GM23338 (cell line): ENCODE results near the gene METTL5. TPM values are rescaled to one million over a fixed set of nuclear protein-coding genes. Genes with fewer than 3 reads are reported as not detected.

ENCODE experiments used
- ATAC-seq: fragments of 200-7000 bp; cut with Tn5 transposase; 3 replicates; pipeline ENCODE4 v1.9.1; 2020
- DNase-seq: peaks from one replicate; pipeline ENCODE4 v3.0.0-alpha.2; 2015; ENCODE audit warnings: low spot score
- H2AFZ ChIP-seq: fragments of 200-600 bp; sonication (generic); 2 replicates; pipeline ENCODE4 v1.8.0; 2016; ENCODE audit warnings: antibody characterized with exemption, mild to moderate bottlenecking, moderate library complexity
- H3F3A ChIP-seq: fragments of 200-600 bp; sonication (generic); replicated peaks from 2 replicates; pipeline ENCODE4 v1.8.0; 2017; ENCODE audit warnings: antibody characterized with exemption, mixed run types, low read depth
- H3K27ac ChIP-seq: fragments of 200-600 bp; sonication (generic); 2 replicates; pipeline ENCODE4 v1.6.1; 2016; ENCODE audit warnings: low read depth
- H3K27me3 ChIP-seq: fragments of 200-600 bp; sonication (generic); 2 replicates; pipeline ENCODE4 v1.8.0; 2016; ENCODE audit warnings: mild to moderate bottlenecking, mixed run types, moderate library complexity; ENCODE audit not compliant: insufficient read depth
- H3K36me3 ChIP-seq: fragments of 200-600 bp; sonication (generic); 2 replicates; pipeline ENCODE4 v1.8.0; 2016; ENCODE audit warnings: mild to moderate bottlenecking; ENCODE audit not compliant: insufficient read depth
- H3K4me1 ChIP-seq: fragments of 200-600 bp; sonication (generic); 2 replicates; pipeline ENCODE4 v1.8.0; 2016; ENCODE audit warnings: mild to moderate bottlenecking, moderate library complexity; ENCODE audit not compliant: insufficient read depth
- H3K4me2 ChIP-seq: fragments of 200-600 bp; sonication (generic); 2 replicates; pipeline ENCODE4 v1.7.1; 2017; ENCODE audit warnings: mixed run types
- H3K4me3 ChIP-seq: fragments of 200-600 bp; sonication (generic); 2 replicates; pipeline ENCODE4 v1.6.1; 2016; ENCODE audit warnings: mixed run types
- H3K79me2 ChIP-seq: fragments of 200-600 bp; sonication (generic); replicated peaks from 2 replicates; pipeline ENCODE4 v1.8.0; 2017; ENCODE audit warnings: mild to moderate bottlenecking; ENCODE audit not compliant: insufficient read depth
- H3K9me2 ChIP-seq: fragments of 200-600 bp; sonication (generic); 2 replicates; pipeline ENCODE4 v1.8.0; 2017; ENCODE audit not compliant: insufficient read depth
- H4K20me1 ChIP-seq: fragments of 200-600 bp; sonication (generic); replicated peaks from 2 replicates; pipeline ENCODE4 v1.8.0; 2017; ENCODE audit warnings: mild to moderate bottlenecking; ENCODE audit not compliant: insufficient read depth
- H3K27ac Mint-ChIP-seq: 2 replicates; pipeline ENCODE4 v1.8.0; 2020; ENCODE audit warnings: inconsistent platforms, mild to moderate bottlenecking, moderate library complexity, mixed read lengths
- H3K27me3 Mint-ChIP-seq: 3 replicates; pipeline ENCODE4 v1.8.0; 2022; ENCODE audit warnings: low read depth, mild to moderate bottlenecking, moderate library complexity, mixed read lengths, inconsistent platforms; ENCODE audit not compliant: insufficient read depth, poor library complexity
- H3K36me3 Mint-ChIP-seq: 3 replicates; pipeline ENCODE4 v1.8.0; 2021; ENCODE audit warnings: low read depth, mild to moderate bottlenecking, inconsistent platforms, moderate library complexity, mixed read lengths
- H3K4me1 Mint-ChIP-seq: 3 replicates; pipeline ENCODE4 v1.8.0; 2020; ENCODE audit warnings: mild to moderate bottlenecking, inconsistent platforms, mixed read lengths
- H3K4me3 Mint-ChIP-seq: 3 replicates; pipeline ENCODE4 v1.8.0; 2021; ENCODE audit warnings: moderate library complexity, mild to moderate bottlenecking, inconsistent platforms, mixed read lengths
- H3K9me3 Mint-ChIP-seq: 3 replicates; pipeline ENCODE4 v1.8.0; 2020; ENCODE audit warnings: moderate library complexity, mild to moderate bottlenecking, inconsistent platforms, mixed read lengths
- CREB1 ChIP-seq: fragments of 250-450 bp; sonication (Bioruptor Pico); IDR thresholded peaks from 2 replicates; pipeline ENCODE4 v1.5.0; 2020; ENCODE audit warnings: low read depth, mild to moderate bottlenecking, moderate library complexity
- ETS1 ChIP-seq: IDR thresholded peaks from 2 replicates; pipeline ENCODE4 v1.6.1; 2016; ENCODE audit warnings: antibody characterized with exemption
- EZH2phosphoT487 ChIP-seq: fragments of 200-600 bp; sonication (generic); IDR thresholded peaks from one replicate; pipeline ENCODE4 v1.8.1; 2018; ENCODE audit warnings: antibody characterized with exemption; ENCODE audit not compliant: unreplicated experiment
- POLR2AphosphoS5 ChIP-seq: IDR thresholded peaks from 2 replicates; pipeline ENCODE4 v1.6.1; 2016; ENCODE audit warnings: antibody characterized with exemption, low read depth
- REST ChIP-seq: IDR thresholded peaks from one replicate; pipeline ENCODE4 v1.6.1; 2018; ENCODE audit warnings: antibody characterized with exemption; ENCODE audit not compliant: unreplicated experiment
- STAT1 ChIP-seq: IDR thresholded peaks from one replicate; pipeline ENCODE4 v1.6.1; 2016; ENCODE audit warnings: antibody characterized with exemption; ENCODE audit not compliant: unreplicated experiment
- ZNF114 ChIP-seq: fragments of 250-450 bp; sonication (Bioruptor Pico); IDR thresholded peaks from 2 replicates; pipeline ENCODE4 v1.5.0; 2020; ENCODE audit warnings: mild to moderate bottlenecking, moderate library complexity
- ZNF331 ChIP-seq: fragments of 250-450 bp; sonication (Bioruptor Pico); IDR thresholded peaks from 2 replicates; pipeline ENCODE4 v1.5.0; 2020; ENCODE audit warnings: low read depth, mild to moderate bottlenecking, moderate library complexity
- ZNF462 ChIP-seq: fragments of 250-450 bp; sonication (Bioruptor Pico); IDR thresholded peaks from 2 replicates; pipeline ENCODE4 v1.5.0; 2020; ENCODE audit warnings: mild to moderate bottlenecking, moderate library complexity
- polyA plus RNA-seq: library from polyadenylated mRNA; unstranded; fragments of >200 nt; fragmentation: Nextera tagmentation; extraction: Ambion mirVana; gene quantifications from 2 replicates; pipeline ENCODE4 v1.2.1, GENCODE V29; 2016
- total RNA-seq: library from RNA; depleted of rRNA; stranded (reverse); fragments of >200 nt; shearing (Covaris generic); gene quantifications from 2 replicates; pipeline ENCODE4 v1.2.3, GENCODE V29; 2014

Gene METTL5
- total and polyA plus RNA-seq, 2 experiments from 2014 or later: 74.8 to 233 TPM

GRCh38 chr2:169862816-169863215 lies 38.1 kb upstream of the METTL5 start:
- DNase-seq: no peak
- Histone ChIP-seq H3K36me3 (no peaks in the 10 kb centered on the region), H3K9me2 (0 out of 2 replicates have a peak, but pooled peaks cover 5% of the 10 kb centered on the region), H3K4me1 (peaks cover 23% of the 10 kb centered on the region), H3K4me2 (0 out of 2 replicates have a peak overlapping the region, but pooled peaks have one; percentile 12), H3K4me3 (no peak overlapping the region), H2AFZ (no peak overlapping the region), H4K20me1 (no peaks in the 10 kb centered on the region), H3K27ac (no peak overlapping the region), H3K79me2 (peaks cover 49% of the 10 kb centered on the region), H3F3A (no peaks in the 10 kb centered on the region), H3K27me3 (no peaks in the 10 kb centered on the region)
- Mint-ChIP-seq H3K4me3 (no peak overlapping the region), H3K36me3 (peaks cover 9% of the 10 kb centered on the region; the same call in 2 of the 3 replicates), H3K27me3 (peaks cover 4% of the 10 kb centered on the region), H3K9me3 (no peaks in the 10 kb centered on the region), H3K27ac (peak overlapping the region; percentile 84), H3K4me1 (peaks cover 24% of the 10 kb centered on the region)
- ATAC-seq: no peak
- no peak for TF ChIP-seq REST
- TF ChIP-seq ZNF331 (CRISPR knock-in tag): no peak
- no peak for TF ChIP-seq EZH2phosphoT487
- TF ChIP-seq POLR2AphosphoS5: no peak
- TF ChIP-seq STAT1: no peak
- TF ChIP-seq ZNF462 (CRISPR knock-in tag): no peak
- no peak for TF ChIP-seq ZNF114 (CRISPR knock-in tag)
- TF ChIP-seq ETS1: no peak
- TF ChIP-seq CREB1 (CRISPR knock-in tag): no peak
